ENCODE data around the gene LRIT1. TPM values are rescaled to one million over a fixed set of nuclear protein-coding genes. Genes with fewer than 3 reads are reported as not detected.

LRIT1 gene
- total RNA-seq, 1 donor from 2014 or later = 3.6 TPM

DNA sequence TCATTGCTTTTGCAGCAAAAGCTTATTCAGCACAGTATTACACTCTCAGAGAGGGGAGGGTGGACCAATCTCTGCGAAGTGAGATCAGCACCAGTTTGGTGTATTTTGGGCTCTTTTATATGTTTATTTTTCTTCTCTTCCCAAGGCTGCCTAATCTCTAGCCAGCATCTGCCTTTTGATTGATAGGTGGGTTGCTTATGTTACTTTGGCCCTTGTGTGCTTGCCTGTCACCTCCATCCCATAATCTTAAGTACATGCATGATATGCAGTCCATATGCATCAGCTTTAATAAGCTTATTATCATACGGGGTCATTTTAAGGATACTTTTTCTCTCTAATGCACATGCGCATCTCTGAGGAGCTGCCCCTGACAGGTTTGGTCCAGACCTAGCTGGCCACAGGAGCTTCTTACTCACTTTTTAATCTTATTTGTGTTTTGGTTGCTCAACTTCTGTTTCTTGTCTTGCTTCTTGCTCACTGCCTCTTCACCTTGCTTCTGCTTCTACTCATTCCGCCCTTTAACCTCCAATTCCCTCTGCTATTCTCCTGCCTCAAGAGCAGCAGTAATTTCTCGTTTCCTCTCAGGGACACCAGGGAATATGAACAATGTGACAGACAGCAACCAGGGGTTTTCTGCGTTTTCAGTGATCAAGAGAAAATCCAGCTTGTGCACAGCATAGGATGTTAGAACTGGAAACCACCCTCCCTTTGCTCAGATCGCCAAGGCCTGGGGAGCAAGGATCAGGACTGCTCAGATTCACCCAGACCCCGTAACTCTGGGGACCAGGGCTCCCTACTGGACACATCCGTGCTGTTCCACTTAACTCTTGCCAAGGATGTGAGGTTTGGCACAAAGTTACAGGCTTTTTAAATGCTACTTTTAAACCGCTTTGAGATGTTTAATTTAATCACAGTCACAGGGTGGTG lies 13.5 kb upstream of the LRIT1 start:
- DNase-seq (ENCODE audit: low spot score) = no peak

DNA sequence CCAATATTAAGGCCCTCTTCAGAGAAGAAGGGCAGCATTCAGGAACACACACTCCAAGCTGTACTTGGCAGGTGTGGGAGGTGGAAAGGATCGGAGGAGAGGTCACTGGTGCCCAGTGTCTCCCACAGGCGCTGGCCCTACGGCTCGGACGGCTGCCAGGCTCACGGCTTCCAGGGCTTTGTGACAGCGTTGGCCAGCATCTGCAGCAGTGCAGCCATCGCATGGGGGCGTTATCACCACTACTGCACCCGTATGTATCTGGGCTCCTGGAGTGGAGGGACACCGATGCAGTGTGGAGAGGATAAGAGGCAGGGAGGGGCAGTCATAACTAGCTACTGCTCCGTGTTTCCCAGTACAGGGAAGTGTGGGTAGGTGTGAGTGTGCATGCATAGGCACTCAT lies 7.4 kb upstream of the LRIT1 start:
- DNase-seq (ENCODE audit: low spot score) = no peak

DNA sequence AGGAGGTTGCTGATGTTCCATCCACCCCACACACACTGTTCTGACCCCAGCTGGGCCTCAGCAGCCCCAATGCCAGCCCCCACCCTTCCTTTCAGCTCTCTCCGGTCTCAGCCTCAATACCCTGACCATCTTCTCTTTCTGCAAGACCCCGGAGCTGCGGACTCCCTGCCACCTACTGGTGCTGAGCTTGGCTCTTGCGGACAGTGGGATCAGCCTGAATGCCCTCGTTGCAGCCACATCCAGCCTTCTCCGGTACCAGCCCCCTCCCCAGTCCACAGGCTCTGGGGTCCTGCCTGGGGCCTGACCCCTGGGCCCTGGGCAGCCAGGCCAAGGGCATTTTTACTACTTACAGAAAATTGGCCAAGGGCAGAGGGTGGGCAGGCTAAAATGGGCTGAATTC lies 6.2 kb upstream of the LRIT1 start:
- DNase-seq (ENCODE audit: low spot score) = no peak

DNA sequence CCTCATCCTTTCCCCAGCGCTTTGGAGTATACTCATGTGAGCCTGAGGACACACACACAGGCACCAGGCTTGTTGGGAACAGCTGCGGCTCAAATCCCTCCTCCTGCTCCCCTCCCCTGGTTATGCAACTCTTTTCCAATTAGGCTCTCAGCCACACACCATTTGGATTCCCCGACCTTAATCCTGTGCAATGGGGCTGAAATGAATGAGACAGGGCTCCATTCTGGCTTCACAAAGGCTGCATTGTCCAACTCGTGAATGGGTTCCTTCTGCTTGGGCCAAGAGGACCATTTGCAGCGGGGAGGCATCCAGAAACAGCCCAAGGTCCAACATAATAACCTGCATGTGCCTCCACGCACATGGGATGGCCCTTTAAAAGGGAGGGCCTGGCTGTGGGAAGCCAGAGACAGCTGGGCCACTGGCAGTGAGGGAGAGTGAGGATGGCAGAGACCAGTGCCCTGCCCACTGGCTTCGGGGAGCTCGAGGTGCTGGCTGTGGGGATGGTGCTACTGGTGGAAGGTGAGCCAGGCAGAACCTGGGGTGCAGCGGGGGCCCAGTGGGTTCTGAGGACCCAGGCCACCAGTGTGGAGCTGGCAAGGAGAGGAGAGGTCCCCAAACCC lies 3.4 kb upstream of the LRIT1 start, which contains the start of gene RGR:
Gene RGR, plus strand, starts transcription at position 403 of the 620 bp plus-strand sequence. Its CDS starts 38 bp downstream, at position 441.
- DNase-seq (ENCODE audit: low spot score) = no peak

- no peak for DNase-seq (ENCODE audit: low spot score)
Observed at GRCh38 chr10:84243759-84244158, 2.4 kb upstream of the LRIT1 start.

GRCh38 chr10:84238909-84239308 lies 2.4 kb downstream of the LRIT1 start:
- DNase-seq (ENCODE audit: low spot score) = no peak

DNA sequence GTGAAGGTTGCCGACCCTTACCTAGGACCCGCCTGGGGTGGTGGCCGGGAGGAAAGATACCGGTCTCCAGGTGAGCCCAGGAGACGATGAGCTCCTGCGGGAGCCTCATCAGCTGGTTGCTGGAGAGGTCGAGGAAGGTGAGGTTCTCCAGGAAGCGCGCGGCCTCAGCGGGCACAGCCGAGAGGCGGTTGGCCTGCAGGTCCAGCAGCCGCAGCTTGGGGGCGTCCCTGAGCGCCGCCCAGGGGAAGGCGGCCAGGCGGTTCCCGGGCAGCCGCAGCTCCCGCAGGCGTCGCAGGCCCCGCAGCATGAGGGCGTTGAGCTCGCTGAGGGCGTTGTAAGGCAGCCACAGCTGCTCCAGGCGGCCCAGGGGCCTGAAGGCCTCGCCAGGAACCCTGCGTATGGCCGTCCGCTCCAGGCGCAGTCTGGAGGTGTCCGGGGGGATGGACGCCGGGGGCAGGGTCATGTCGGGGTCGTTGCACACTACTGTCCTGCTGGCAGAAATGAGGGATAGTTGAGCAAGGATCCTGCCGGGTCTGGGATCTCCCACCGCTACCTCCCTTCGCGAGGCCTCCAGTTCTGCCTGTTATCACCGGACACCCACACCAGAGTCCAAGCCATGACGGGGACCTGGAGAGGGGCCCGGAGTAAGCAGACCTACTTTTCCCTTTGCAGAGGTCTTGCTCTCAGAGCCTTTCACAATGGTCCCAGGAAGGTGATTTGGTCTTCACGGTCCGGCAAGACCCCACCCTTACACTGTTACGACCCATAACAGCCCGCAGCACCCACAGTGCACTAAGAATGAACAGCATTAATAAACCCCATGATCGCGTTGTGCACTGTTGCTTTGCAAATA lies 3.9 kb downstream of the LRIT1 start:
- no peak for DNase-seq (ENCODE audit: low spot score)

DNA sequence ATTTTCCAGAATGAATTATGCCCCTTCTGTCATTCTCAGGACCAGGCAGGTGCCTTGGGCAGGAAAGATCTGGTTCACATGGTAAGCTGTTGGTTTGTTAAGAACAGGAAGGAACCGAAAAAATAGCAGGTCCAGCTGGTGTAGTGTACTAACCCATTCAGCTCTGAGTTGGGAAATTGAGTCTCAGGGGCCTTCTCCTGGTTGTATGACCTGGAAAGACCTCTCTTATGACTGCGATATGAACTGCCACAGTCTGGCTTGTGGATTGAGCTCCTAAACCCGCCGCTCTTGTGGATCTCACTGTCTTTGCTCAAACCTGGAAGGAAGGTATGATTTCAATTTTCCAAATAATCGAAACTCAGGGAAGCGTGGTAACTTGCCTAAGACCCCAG lies 4.5 kb downstream of the LRIT1 start:
- DNase-seq (ENCODE audit: low spot score) = no peak

DNA sequence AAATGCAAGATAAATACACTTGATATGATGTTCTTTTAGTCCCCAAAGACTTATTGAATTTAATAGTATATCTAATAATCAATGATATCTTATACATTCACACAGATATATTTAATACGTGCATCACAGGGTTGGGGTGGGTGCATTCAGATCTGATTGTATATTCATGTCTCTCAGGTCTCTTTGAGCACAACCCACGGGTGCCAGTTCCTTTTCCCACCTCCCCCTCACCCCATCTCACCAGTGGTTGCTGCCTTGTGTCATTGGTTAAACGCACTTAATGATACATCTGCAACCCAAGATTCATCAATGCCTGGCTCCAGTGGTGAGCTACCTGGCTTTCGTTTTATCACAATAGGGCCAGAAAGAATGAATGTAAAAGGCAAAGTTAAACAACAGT lies 6.2 kb downstream of the LRIT1 start:
- DNase-seq (ENCODE audit: low spot score) = no peak

DNA sequence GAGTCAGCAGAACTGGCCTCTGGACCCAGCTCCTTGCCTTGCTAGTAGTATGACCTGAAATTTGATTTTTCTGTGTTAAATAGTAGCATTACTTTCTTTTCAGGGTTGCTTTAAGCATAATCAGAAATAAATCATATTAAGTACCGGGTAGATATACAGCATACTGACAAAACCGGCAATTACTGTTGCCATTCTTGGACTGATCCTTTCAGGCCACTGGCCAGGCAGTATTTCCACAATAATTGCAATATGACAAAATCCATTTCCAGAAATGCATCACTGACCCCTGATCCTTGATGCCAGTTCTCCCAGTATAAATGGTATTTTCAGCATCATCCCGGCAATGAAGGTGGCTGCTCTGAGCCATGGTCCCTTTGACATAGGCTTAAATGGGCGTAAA lies 6.9 kb downstream of the LRIT1 start:
- DNase-seq (ENCODE audit: low spot score) = no peak

GRCh38 chr10:84233940-84234339 lies 7.4 kb downstream of the LRIT1 start:
- DNase-seq (ENCODE audit: low spot score) = no peak

DNA sequence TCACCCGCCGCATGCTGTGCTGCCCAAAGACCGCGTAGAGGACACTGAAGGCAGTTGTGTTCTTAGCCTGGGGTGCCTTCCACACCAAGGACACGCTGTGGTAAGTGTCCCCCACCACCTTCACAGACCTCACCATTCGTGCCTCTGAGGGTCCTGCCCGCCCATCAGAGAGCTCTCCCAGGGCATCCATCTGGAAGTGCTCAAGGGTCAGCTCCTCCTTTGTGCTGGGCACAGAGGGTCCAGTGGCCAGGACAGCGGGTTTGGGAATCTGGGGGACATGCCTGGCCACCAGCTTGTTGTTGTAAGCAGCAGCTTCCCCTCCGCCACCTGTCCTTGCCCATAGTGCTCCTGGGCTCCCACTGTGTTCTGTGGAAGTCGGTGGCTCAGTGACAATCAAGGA lies 9.0 kb downstream of the LRIT1 start:
- DNase-seq (ENCODE audit: low spot score) = no peak

DNA sequence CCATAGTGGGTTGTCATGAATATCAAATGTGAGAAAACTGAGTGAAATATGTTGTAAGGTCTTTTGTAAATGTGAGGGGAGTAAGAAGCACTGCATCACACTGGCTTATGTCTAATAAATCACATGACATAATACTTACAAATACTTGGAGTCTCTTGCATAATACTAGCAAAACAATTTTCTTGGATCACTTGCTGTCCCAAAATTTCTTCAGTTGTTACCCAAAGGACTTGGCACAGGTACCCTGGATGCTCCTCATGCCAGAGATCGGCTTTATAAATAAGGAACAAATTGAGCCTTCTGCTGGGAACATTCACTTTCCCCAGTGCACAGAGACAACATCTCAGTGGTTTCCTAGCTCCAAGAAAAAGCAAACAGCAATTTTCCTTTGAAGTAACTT lies 11.0 kb downstream of the LRIT1 start:
- DNase-seq (ENCODE audit: low spot score) = no peak

GRCh38 chr10:84227810-84228209 lies 13.5 kb downstream of the LRIT1 start:
- DNase-seq (ENCODE audit: low spot score) = no peak

DNA sequence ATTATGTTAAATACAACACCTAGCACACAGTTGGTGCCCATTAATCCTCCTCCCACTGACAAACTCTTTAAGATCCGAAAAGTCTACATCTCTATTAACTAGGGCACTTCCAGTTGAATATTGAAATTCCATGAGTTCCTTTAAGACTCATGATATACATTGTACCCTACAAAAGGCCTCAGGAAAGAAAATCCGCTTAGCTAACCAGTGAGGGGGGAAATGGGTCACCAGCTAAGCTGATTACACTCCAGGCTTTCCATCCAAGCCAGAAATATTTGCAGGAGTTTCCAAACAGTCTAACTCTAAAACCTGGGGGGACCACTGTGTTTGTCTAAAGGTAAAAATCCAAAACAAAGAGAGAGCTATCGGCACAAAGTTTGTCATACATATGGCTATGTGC lies 14.7 kb downstream of the LRIT1 start:
- no peak for DNase-seq (ENCODE audit: low spot score)

- DNase-seq (ENCODE audit: low spot score) = no peak
Observed at GRCh38 chr10:84225427-84226173, 15.7 kb downstream of the LRIT1 start, which contains the start of gene LRIT2. Gene LRIT2 (minus strand): TSS chr10:84225544. CDS start chr10:84225520, 24 bp downstream.

GRCh38 chr10:84224411-84225028 lies 16.8 kb downstream of the LRIT1 start:
- no peak for DNase-seq (ENCODE audit: low spot score)

DNA sequence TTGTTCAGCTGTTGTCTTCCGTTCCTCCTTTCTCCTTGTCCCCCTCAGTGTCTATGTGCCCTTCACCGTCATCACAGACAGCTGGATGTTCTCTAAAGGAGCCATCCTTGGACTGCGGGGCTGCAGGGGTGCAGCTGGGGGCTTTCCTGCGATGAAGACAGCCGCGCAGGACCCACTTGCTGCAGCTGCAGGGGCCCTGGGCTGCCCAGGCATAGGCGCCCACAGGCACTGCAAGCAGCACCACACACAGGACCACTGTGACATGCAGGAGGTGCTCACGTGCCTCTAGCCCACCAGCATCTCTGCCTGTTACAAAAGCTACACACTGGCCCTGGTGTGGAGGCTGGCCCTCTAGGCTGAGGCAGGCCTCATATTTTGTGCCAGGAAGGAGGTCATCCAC lies 19.4 kb downstream of the LRIT1 start:
- DNase-seq (ENCODE audit: low spot score) = no peak

- DNase-seq (ENCODE audit: low spot score) = no peak
Observed at GRCh38 chr10:84217746-84218145, 23.6 kb downstream of the LRIT1 start.

DNA sequence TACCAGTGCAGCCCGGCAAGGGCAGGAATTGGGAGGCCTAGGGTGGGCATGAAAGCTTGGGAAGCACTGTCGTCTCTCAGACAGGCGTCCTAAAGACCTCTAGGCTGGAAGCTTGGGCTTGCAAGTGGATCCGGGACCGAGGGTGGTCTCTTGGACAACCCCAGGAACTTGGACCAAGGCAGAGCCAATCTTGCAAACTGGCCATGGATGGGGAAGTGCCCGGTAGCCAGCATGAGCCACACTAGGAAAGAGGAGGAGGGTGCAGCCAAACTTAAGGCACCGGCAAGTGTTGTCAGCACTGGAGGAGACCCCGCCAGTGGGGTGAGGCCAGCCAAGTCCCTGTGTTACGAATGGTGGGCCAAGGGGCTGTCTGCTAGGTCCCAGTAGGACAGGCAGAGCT lies 24.5 kb downstream of the LRIT1 start:
- no peak for DNase-seq (ENCODE audit: low spot score)

Measured in umbilical cord (tissue), 2 donors.